ENCODE data around the gene TMTC3.

Gene TMTC3

DNA sequence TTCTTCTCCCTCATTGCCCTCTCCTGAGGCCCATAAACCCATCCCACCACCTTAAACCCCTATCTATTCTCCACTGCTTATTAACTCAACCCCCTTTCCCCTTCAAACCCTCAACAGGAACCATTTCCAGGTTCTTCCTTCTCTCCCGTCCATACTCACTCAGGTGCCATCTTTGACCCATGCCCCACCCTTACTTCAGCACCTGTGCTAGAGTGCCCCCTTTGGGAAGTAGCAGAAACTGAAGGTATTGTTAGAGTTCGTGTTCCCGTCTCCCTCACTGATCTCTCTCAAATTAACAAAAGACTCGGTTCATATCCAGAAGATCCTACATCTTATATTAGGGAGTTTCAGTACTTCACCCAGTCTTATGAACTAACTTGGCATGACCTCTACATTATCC lies 86.6 kb downstream of the TMTC3 start:
- FAIRE-seq: no peak

DNA sequence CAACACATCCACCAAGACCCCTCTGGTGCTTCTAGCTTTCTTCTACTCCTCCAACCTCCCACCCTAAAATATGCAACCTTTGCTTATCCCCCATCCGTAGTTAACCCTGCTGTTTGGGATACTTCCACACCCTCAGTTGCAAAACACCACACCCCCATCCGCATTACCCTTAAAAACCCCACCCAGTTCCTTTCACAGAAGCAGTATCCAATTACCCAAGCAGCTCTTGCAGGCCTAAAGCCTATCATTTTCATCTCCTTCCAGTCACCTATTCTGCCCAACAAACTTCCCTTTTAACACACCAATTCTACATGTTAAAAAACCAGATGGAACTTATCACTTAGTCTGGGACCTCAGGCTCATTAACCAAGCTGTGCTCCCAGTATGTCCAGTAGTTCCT lies 88.2 kb downstream of the TMTC3 start:
- no peak for FAIRE-seq

DNA sequence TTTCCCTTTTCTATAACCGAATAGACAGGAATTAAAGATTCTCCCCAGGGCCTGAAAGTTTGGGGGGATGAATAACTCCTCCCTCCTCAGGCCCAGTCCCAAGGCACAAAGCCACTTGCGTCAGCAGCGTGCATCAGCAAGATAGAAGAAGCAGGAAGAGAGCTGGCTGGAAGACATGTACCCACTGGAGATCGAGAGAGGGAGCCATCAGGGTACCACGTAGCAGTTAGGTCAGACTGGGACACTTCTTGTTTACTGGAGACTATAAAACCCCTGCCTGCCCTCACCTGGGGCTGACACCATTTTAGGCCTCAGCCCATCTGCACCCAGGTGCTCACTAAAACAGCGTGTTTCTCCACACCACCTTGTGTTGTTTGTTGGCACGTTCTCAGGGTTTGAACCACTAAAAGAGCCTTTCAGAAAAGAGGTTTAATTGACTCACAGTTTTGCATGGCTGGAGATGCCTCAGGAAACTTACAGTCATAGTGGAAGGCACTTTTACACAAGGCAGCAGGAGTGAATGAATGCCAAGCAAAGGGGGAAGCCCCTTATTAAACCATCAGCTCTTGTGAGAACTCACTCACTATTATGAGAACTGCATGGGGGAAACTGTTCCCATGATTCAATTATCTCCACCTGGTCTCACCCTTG lies 93.2 kb downstream of the TMTC3 start:
- FAIRE-seq: no peak

DNA sequence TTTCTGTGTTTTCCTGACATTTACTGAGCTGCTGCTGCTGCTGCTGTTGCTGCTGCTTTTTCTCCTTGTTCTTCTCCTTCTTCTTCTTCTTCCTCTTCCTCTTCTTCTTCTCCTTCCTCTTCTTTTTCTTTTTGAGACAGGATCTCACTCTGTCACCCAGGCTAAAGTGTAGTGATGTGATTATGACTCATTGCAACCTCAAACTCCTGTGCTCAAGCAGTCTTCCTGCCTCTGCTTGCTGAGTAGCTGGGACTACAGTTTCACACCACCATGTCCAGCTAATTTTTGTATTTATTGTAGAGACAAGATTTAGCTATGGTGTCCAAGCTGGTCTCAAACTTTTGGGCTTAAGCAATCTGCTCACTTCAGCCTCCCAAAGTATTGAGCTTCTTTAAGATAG lies 95.8 kb downstream of the TMTC3 start:
- no peak for FAIRE-seq

DNA sequence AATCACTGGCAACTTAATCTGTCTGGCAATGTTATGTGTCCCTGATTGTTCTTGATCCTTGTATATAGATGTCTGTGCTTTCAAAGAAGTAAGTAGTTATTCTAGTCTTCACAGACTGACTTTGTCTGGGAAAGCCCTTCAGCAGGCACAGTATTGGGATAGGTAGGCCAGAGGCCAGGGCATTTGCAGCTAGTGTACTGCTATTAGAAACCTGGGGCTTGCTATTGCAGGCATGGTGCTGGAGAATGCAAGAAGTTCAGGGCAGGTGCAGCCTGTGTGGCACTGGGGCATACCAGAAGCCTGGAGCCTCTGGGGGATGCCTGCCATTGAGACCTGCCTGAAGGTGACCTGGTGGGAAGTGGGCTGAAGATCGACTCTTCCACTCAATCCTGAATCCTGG lies 96.3 kb downstream of the TMTC3 start:
- FAIRE-seq: no peak

DNA sequence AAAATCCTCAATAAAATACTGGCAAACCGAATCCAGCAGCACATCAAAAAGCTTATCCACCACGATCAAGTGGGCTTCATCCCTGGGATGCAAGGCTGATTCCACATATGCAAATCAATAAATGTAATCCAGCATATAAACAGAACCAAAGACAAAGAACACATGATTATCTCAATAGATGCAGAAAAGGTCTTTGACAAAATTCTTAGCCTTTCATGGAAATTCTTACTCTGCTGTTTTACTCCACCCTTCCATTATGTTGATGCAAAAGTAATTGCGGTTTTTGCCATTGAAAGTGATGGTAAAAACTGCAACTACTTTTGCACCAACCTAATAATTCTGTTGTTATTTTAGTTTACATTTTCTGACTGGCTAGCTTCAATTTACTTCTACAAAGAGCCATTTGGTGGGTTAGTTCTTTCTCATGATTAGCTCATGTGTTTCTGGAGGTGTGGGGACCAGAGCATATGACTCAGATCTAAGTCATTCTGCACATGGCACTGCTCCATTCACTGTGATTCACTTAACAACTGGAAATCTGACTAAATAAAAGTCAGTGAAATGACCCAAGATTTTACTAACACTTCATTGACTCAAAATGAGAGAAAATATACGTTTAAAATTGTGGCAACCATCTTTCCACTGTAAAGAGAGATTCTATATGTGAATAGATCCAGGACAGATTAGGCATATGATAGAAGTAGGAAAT lies 99.9 kb downstream of the TMTC3 start:
- no peak for FAIRE-seq

DNA sequence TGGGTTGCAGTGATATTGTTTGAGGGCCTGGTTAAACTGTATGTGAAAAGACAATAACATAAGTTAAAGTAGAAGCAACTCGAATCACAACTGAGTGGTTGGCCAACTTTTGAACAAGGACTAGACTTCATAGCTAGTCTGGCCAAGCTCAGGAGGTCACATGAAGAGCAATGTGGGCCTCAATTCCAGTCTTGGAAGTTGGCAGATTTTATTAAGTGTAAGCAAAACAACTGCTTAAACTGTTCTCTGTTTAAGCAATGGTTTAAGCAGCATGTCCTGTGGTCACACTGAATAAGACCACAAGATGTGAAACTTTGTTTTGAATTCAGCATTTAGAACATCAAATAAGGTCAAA lies 100.4 kb downstream of the TMTC3 start:
- no peak for FAIRE-seq

DNA sequence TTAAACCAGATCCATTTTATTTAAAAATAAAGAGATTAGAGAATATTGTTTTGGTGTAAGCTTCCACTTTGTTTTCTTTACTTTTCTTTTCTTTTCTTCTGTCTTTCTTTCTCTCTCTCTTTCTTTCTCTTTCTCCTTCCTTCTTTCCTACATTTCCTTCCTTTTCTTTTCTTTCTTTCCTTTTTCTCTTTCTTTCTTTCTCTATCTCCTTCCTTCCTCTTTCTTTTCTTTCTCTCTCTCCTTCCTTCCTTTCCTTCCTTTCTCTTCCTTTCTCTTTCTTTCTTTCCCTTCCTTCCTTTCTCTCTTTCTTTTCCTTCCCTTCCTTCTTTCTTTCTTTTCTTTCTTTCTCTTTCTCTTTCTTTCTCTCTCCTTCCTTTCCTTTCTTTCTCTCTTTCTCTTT lies 100.8 kb downstream of the TMTC3 start:
- no peak for FAIRE-seq

DNA sequence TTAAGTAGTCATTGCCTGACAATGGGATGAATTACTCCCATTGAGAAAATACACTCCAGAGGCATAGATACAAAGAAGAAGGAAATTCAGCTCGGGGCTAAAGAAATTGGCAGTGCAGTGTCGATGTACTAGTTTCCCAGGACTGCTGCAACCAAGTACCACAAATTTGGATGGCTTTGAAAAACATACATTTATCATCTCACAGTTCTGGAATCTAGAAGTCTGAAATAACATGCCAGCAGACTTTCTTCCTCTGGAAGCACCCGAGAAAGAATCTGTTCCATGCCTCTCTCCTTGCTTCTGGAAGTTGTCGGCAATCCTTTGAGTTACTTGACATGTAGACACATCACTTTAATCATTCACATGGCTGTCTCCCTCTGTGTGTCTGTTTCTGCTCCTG lies 101.9 kb downstream of the TMTC3 start:
- FAIRE-seq: no peak

DNA sequence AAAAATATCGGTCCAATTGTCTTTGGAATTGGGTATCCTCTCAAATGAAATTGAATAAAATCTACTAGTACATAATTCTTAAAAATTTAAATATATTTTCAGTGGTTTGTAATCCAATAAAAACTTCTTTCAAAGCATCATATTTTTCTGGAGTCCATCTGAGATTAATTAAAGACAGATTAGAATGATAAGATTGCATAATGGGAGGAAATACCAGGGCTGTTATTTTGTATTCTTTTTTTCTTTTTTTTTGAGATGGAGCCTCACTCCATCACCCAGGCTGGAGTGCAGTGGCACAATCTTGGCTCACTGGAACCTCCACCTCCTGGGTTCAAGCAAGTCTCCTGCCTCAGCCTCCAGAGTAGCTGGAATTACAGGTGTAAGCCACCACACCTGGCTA lies 103.8 kb downstream of the TMTC3 start:
- no peak for FAIRE-seq

DNA sequence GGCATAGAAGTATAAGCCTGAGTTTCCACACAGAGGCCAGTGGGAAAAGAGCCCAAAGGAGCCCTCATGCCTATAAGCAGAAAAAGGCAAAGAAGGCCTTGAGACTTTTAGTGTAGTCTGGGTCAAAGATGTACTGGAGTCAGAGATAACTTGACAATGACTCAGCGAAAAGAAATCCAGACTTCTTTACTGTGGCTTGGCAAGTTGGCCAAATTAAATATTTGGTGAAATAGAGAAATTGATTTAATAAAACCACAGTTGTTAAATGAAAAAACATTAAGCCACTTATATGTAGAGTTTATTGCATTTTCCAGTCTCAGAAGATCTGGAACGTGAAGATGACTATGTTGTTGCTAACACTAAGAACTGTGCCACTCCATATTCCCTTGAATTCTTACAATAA lies 105.1 kb downstream of the TMTC3 start:
- no peak for FAIRE-seq

DNA sequence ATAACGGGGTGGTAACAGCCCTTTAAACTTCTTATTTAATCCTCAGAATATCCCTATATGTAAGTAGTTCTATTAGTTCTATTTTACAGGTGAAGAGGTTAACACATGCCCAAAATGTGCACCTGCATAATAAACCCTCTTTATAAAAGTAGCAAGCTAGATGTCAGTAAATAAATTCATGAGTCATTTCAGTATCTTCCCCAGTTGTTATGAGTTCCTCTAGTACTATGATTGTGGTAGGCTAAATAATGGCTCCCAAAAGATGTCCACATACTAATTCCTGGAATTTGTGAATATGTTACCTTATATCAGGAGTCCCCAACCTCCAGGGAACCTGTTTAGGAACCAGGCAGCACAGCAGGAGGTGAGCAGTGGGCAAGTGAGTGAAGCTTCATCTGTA lies 106.5 kb downstream of the TMTC3 start:
- no peak for FAIRE-seq
